ENCODE data around the gene CABS1. TPM values are rescaled to one million over a fixed set of nuclear protein-coding genes. Genes with fewer than 3 reads are reported as not detected.

Gene CABS1
- total RNA-seq, 2 experiments from 2014 or later = not detected

Other genes starting within 250 kb of the CABS1 start
- not detected for gene PRR27, start 180.7 kb upstream of the CABS1 start, total RNA-seq
- not detected for gene ODAM, start 139.3 kb upstream of the CABS1 start, total RNA-seq
- gene FDCSP, start 108.9 kb upstream of the CABS1 start, total RNA-seq = not detected
- gene CSN3, start 92.4 kb upstream of the CABS1 start, total RNA-seq = not detected
- gene SMR3A, start 25.8 kb downstream of the CABS1 start, total RNA-seq = not detected
- not detected for gene SMR3B, start 48.1 kb downstream of the CABS1 start, total RNA-seq
- gene OPRPN, start 63.0 kb downstream of the CABS1 start, total RNA-seq = not detected
- gene MUC7, start 137.2 kb downstream of the CABS1 start, total RNA-seq = not detected
- gene AMTN, start 183.6 kb downstream of the CABS1 start, total RNA-seq = not detected